ENCODE data around the gene CERS5.

CERS5 gene
- total RNA-seq = 25.3 to 31.0 reads per million in 2 donors

GRCh38 chr12:50167049-50167828 lies at the start of gene CERS5:
Gene CERS5 (minus strand): TSS chr12:50167369. CDS start chr12:50167297, 72 bp downstream.
- peak; percentile 91 for DNase-seq

- no peak for DNase-seq
Observed at GRCh38 chr12:50215033-50215432, 47.9 kb upstream of the CERS5 start.

GRCh38 chr12:50214018-50214417 lies 46.8 kb upstream of the CERS5 start:
- no peak for DNase-seq

GRCh38 chr12:50213439-50213838 lies 46.3 kb upstream of the CERS5 start:
- DNase-seq = no peak

GRCh38 chr12:50212071-50212467 lies 44.9 kb upstream of the CERS5 start:
- no peak for DNase-seq

GRCh38 chr12:50211392-50212070 lies 44.4 kb upstream of the CERS5 start:
- no peak for DNase-seq

- DNase-seq = no peak
Observed at GRCh38 chr12:50207424-50207823, 40.3 kb upstream of the CERS5 start.

GRCh38 chr12:50205648-50206047 lies 38.5 kb upstream of the CERS5 start:
- DNase-seq = no peak

GRCh38 chr12:50203691-50204090 lies 36.5 kb upstream of the CERS5 start:
- DNase-seq = no peak

- no peak for DNase-seq
Observed at GRCh38 chr12:50201987-50202521, 34.9 kb upstream of the CERS5 start.

- no peak for DNase-seq
Observed at GRCh38 chr12:50200552-50201273, 33.5 kb upstream of the CERS5 start.

GRCh38 chr12:50198829-50199228 lies 31.7 kb upstream of the CERS5 start:
- no peak for DNase-seq

GRCh38 chr12:50197297-50197727 lies 30.1 kb upstream of the CERS5 start:
- no peak for DNase-seq

- no peak for DNase-seq
Observed at GRCh38 chr12:50196537-50196936, 29.4 kb upstream of the CERS5 start.

- DNase-seq = no peak
Observed at GRCh38 chr12:50195832-50196231, 28.7 kb upstream of the CERS5 start.

- DNase-seq = no peak
Observed at GRCh38 chr12:50192908-50193307, 25.7 kb upstream of the CERS5 start.

GRCh38 chr12:50192236-50192635 lies 25.1 kb upstream of the CERS5 start:
- DNase-seq = no peak

- DNase-seq = no peak
Observed at GRCh38 chr12:50190859-50191258, 23.7 kb upstream of the CERS5 start.

GRCh38 chr12:50188875-50189575 lies 21.9 kb upstream of the CERS5 start:
- no peak for DNase-seq

- DNase-seq = no peak
Observed at GRCh38 chr12:50188241-50188781, 21.1 kb upstream of the CERS5 start.

GRCh38 chr12:50187084-50187900 lies 20.1 kb upstream of the CERS5 start:
- no peak for DNase-seq

Data from T-helper 9 cell (primary cell).